ENCODE measurements around the gene USP2.
A peak's percentile ranks its signal among the peaks of the same experiment; 100 is the strongest.

Gene USP2

DNA sequence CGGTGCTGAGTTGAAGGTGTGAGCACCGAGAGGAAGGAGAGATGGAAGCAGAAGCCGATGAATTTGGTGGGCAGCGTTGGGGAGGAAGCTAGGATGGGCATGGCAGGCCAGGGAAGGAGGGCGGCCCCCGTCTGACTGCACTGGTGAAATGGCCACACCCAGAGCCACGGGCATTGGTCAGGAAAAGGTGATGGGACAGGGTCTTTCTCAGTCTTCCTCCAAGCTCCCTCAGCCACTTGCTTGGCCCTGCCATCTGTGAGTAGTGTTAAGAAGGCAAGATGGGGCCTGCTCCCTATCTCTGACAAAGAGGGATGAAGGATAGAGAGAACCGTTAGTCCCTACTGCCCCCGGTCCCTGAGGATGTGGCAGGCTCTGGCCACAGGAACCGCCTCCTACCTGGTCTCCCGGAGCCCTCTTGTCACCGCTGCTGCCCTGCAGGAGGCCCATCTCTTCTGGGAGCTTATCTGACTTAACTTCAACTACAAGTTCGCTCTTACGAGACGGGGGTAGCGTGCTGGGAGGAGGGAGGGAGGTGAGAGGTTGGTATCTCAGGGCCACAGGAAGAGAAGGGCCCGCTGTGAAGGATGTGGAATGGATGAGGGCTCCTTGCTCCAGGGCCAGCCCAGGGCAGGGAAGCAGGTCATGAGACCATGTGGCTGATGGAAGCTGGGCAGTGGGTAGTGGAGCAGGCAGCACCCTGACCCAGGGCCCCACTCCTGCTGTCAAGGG lies 71.4 kb downstream of the USP2 start:
- H4K8ac ChIP-seq (ENCODE audit: low read length), result no peak overlapping the region
- H3K23ac ChIP-seq (ENCODE audit: low read length in 2 of 2), result no peak overlapping the region

GRCh38 chr11:119309411-119309810 lies 72.1 kb downstream of the USP2 start:
- no peak overlapping the region for H2AK5ac ChIP-seq (ENCODE audit: low read length, severe bottlenecking)
- no peak overlapping the region for H2BK15ac ChIP-seq (ENCODE audit: low read depth, poor library complexity, severe bottlenecking)
- no peak overlapping the region for H2BK5ac ChIP-seq (ENCODE audit: low read depth, low read length, poor library complexity, severe bottlenecking)
- no peak overlapping the region for H3K9ac ChIP-seq (ENCODE audit: low read length)
- H2BK120ac ChIP-seq (ENCODE audit: low read depth, low read length), result no peak overlapping the region
- H3K36me3 ChIP-seq (ENCODE audit: control insufficient read depth in 1 of 2, insufficient read depth in 2 of 2, low read depth in 1 of 2, low read length in 2 of 2), result peaks cover 23 to 63% of the 10 kb centered on the region in 2 experiments
- H4K8ac ChIP-seq (ENCODE audit: low read length), result no peak overlapping the region
- H3K4me1 ChIP-seq (ENCODE audit: control insufficient read depth, insufficient read depth, low read depth, low read length), result peaks cover 1% of the 10 kb centered on the region
- H3K4me2 ChIP-seq (ENCODE audit: low read length, poor library complexity, severe bottlenecking), result no peak overlapping the region
- no peak overlapping the region for H3K4ac ChIP-seq (ENCODE audit: low read depth in 1 of 2, low read length in 2 of 2)
- H4K91ac ChIP-seq (ENCODE audit: low read length), result no peak overlapping the region
- no peaks in the 10 kb centered on the region for H3K9me3 ChIP-seq (ENCODE audit: control insufficient read depth, low read length)
- H2AFZ ChIP-seq (ENCODE audit: low read depth, low read length), result no peak overlapping the region
- DNase-seq, result no peak
- WGBS, result 98% methylated on average over 11 of the region's 11 CpGs
- no peak overlapping the region for H3K4me3 ChIP-seq (ENCODE audit: insufficient read depth in 1 of 2, low read depth in 1 of 2, low read length in 2 of 2)
- H3K79me1 ChIP-seq (replicated peaks; ENCODE audit: low read length, poor library complexity, severe bottlenecking), result peaks cover 4% of the 10 kb centered on the region
- no peak overlapping the region for H3K14ac ChIP-seq (ENCODE audit: low read length in 2 of 2)
- H3K27ac ChIP-seq (ENCODE audit: low read length, poor library complexity, severe bottlenecking), result no peak overlapping the region
- no peak overlapping the region for H3K23ac ChIP-seq (ENCODE audit: low read length in 2 of 2)
- H3K27me3 ChIP-seq (ENCODE audit: control insufficient read depth in 1 of 2, insufficient read depth in 1 of 2, low read length in 2 of 2), result peaks cover 0 to 10% of the 10 kb centered on the region in 2 experiments
- H3K18ac ChIP-seq (ENCODE audit: low read depth in 1 of 2, low read length in 2 of 2), result no peak overlapping the region
- no peak overlapping the region for H2BK12ac ChIP-seq (ENCODE audit: low read length in 2 of 2)

More for the DNA sequence above, 71.4 kb downstream of the USP2 start:
- Histone ChIP-seq H3K18ac (ENCODE audit: low read depth in 1 of 2, low read length in 2 of 2) (no peak overlapping the region), H3K27me3 (ENCODE audit: control insufficient read depth in 1 of 2, insufficient read depth in 1 of 2, low read length in 2 of 2) (peaks cover 0 to 17% of the 10 kb centered on the region in 2 experiments), H2AK5ac (ENCODE audit: low read length, severe bottlenecking) (no peak overlapping the region), H3K4ac (ENCODE audit: low read depth in 1 of 2, low read length in 2 of 2) (no peak overlapping the region), H2BK15ac (ENCODE audit: low read depth, poor library complexity, severe bottlenecking) (no peak overlapping the region), H3K9me3 (ENCODE audit: control insufficient read depth, low read length) (no peaks in the 10 kb centered on the region), H2BK5ac (ENCODE audit: low read depth, low read length, poor library complexity, severe bottlenecking) (no peak overlapping the region), H3K27ac (ENCODE audit: low read length, poor library complexity, severe bottlenecking) (no peak overlapping the region), H3K9ac (ENCODE audit: low read length) (no peak overlapping the region), H2AFZ (ENCODE audit: low read depth, low read length) (no peak overlapping the region), H3K79me1 (replicated peaks; ENCODE audit: low read length, poor library complexity, severe bottlenecking) (peaks cover 7% of the 10 kb centered on the region), H3K36me3 (ENCODE audit: control insufficient read depth in 1 of 2, insufficient read depth in 2 of 2, low read depth in 1 of 2, low read length in 2 of 2) (peaks cover 18 to 70% of the 10 kb centered on the region in 2 experiments), H3K14ac (ENCODE audit: low read length in 2 of 2) (no peak overlapping the region), H3K4me2 (ENCODE audit: low read length, poor library complexity, severe bottlenecking) (no peak overlapping the region), H2BK12ac (ENCODE audit: low read length in 2 of 2) (no peak overlapping the region), H3K4me1 (ENCODE audit: control insufficient read depth, insufficient read depth, low read depth, low read length) (peaks cover 7% of the 10 kb centered on the region), H2BK120ac (ENCODE audit: low read depth, low read length) (no peak overlapping the region), H4K91ac (ENCODE audit: low read length) (no peak overlapping the region), H3K4me3 (ENCODE audit: insufficient read depth in 1 of 2, low read depth in 1 of 2, low read length in 2 of 2) (no peak overlapping the region)
- DNase-seq, result no peak
- WGBS, result 81% methylated on average over 17 of the region's 17 CpGs

DNA sequence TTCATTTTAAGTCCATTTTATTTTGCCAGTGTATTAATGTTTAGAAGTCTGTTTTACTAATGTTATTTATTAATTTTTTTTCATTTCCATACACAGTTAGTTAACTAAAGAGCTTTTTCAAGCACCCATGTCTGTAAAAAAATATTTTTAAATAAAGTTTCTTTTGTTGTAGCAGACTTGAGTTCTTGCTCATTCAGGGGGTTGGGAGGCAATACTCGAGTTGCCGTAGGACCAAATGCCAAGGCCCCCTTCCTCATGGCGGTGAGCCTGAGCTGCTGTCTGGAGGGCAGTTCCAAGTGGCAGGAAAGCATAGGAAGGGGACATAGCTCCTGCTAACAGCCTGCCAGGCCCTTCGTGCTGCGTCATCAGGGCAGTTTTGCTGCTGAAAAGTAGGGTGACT lies 73.5 kb downstream of the USP2 start:
- no peak overlapping the region for H3K23ac ChIP-seq (ENCODE audit: low read length in 2 of 2)

DNA sequence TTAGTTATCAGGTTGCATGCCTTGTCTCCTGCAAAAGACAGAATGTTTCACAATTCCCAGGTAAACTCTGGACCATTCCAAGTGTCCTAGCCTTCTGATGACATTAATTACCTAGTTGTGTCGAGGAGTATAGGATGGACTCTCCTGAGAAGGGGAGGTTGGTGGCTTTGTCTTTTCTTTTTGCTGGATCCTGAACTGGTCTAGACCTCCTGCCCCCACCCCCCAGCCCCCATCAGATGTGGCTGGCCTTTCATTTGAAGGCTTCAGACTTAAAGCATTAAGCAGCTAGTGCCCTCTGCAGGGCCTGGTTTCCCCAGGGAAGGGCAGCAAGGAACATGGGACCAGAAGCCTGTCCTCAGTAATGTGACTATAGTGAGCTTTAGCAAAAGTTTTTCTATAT lies 74.3 kb downstream of the USP2 start:
- Histone ChIP-seq H3K23ac (ENCODE audit: low read length in 2 of 2) (no peak overlapping the region), H3K18ac (ENCODE audit: low read depth in 1 of 2, low read length in 2 of 2) (peak overlapping the region in 1 of 2 experiments; percentile 18), H3K14ac (ENCODE audit: low read length in 2 of 2) (no peak overlapping the region), H4K8ac (ENCODE audit: low read length) (no peak overlapping the region), H3K27ac (ENCODE audit: low read length, poor library complexity, severe bottlenecking) (no peak overlapping the region), H3K4ac (ENCODE audit: low read depth in 1 of 2, low read length in 2 of 2) (no peak overlapping the region), H3K79me1 (replicated peaks; ENCODE audit: low read length, poor library complexity, severe bottlenecking) (peaks cover 1% of the 10 kb centered on the region), H3K9me3 (ENCODE audit: control insufficient read depth, low read length) (no peaks in the 10 kb centered on the region), H3K4me3 (ENCODE audit: insufficient read depth in 1 of 2, low read depth in 1 of 2, low read length in 2 of 2) (no peak overlapping the region), H3K27me3 (ENCODE audit: control insufficient read depth in 1 of 2, insufficient read depth in 1 of 2, low read length in 2 of 2) (peaks cover 0 to 2% of the 10 kb centered on the region in 2 experiments), H2BK15ac (ENCODE audit: low read depth, poor library complexity, severe bottlenecking) (no peak overlapping the region), H2BK12ac (ENCODE audit: low read length in 2 of 2) (no peak overlapping the region), H2BK120ac (ENCODE audit: low read depth, low read length) (no peak overlapping the region), H3K36me3 (ENCODE audit: control insufficient read depth in 1 of 2, insufficient read depth in 2 of 2, low read depth in 1 of 2, low read length in 2 of 2) (peaks cover 45 to 57% of the 10 kb centered on the region in 2 experiments), H2BK5ac (ENCODE audit: low read depth, low read length, poor library complexity, severe bottlenecking) (no peak overlapping the region), H2AK5ac (ENCODE audit: low read length, severe bottlenecking) (no peak overlapping the region), H3K9ac (ENCODE audit: low read length) (peak overlapping the region; percentile 67), H3K4me2 (ENCODE audit: low read length, poor library complexity, severe bottlenecking) (no peak overlapping the region), H4K91ac (ENCODE audit: low read length) (no peak overlapping the region), H2AFZ (ENCODE audit: low read depth, low read length) (no peak overlapping the region), H3K4me1 (ENCODE audit: control insufficient read depth, insufficient read depth, low read depth, low read length) (peaks cover 1% of the 10 kb centered on the region)
- no CpG with 5 or more reads among the region's 1 CpG for WGBS
- DNase-seq, result no peak

More for the DNA sequence above, 73.5 kb downstream of the USP2 start:
- Histone ChIP-seq H3K9me3 (ENCODE audit: control insufficient read depth, low read length) (no peaks in the 10 kb centered on the region), H4K8ac (ENCODE audit: low read length) (peak overlapping the region; percentile 32), H3K4me1 (ENCODE audit: control insufficient read depth, insufficient read depth, low read depth, low read length) (peaks cover 1% of the 10 kb centered on the region), H2BK120ac (ENCODE audit: low read depth, low read length) (no peak overlapping the region), H2BK5ac (ENCODE audit: low read depth, low read length, poor library complexity, severe bottlenecking) (no peak overlapping the region), H3K14ac (ENCODE audit: low read length in 2 of 2) (no peak overlapping the region), H3K36me3 (ENCODE audit: control insufficient read depth in 1 of 2, insufficient read depth in 2 of 2, low read depth in 1 of 2, low read length in 2 of 2) (peaks cover 37 to 61% of the 10 kb centered on the region in 2 experiments), H3K4me2 (ENCODE audit: low read length, poor library complexity, severe bottlenecking) (no peak overlapping the region), H2BK15ac (ENCODE audit: low read depth, poor library complexity, severe bottlenecking) (no peak overlapping the region), H2AK5ac (ENCODE audit: low read length, severe bottlenecking) (peak overlapping the region; percentile 44), H3K9ac (ENCODE audit: low read length) (no peak overlapping the region), H3K18ac (ENCODE audit: low read depth in 1 of 2, low read length in 2 of 2) (no peak overlapping the region), H3K4me3 (ENCODE audit: insufficient read depth in 1 of 2, low read depth in 1 of 2, low read length in 2 of 2) (no peak overlapping the region), H3K27me3 (ENCODE audit: control insufficient read depth in 1 of 2, insufficient read depth in 1 of 2, low read length in 2 of 2) (peaks cover 0 to 9% of the 10 kb centered on the region in 2 experiments), H4K91ac (ENCODE audit: low read length) (no peak overlapping the region), H3K79me1 (replicated peaks; ENCODE audit: low read length, poor library complexity, severe bottlenecking) (peaks cover 1% of the 10 kb centered on the region), H3K27ac (ENCODE audit: low read length, poor library complexity, severe bottlenecking) (no peak overlapping the region), H2BK12ac (ENCODE audit: low read length in 2 of 2) (no peak overlapping the region), H3K4ac (ENCODE audit: low read depth in 1 of 2, low read length in 2 of 2) (no peak overlapping the region), H2AFZ (ENCODE audit: low read depth, low read length) (no peak overlapping the region)
- DNase-seq, result no peak
- 96% methylated on average over 5 of the region's 5 CpGs for WGBS
